Endothelial cell of umbilical vein (primary cell): ENCODE measurements around the gene SLC4A5. TPM values are rescaled to one million over a fixed set of nuclear protein-coding genes. Genes with fewer than 3 reads are reported as not detected.
A peak's percentile ranks its signal among the peaks of the same experiment; 100 is the strongest.

Experiments
- BruUV-seq: library from RNA; stranded (reverse); fragments of 400-500 nt; replicated peaks from 2 replicates; lab custom pipeline; 2021; lab: Mats Ljungman, UMichigan
- CTCF ChIA-PET: fragments of 300-600, 350-600 bp; sonication (Branson Sonifier 250); formaldehyde crosslinking; loops from one replicate; lab custom pipeline; 2021; ENCODE audit warnings: antibody characterized with exemption, inconsistent platforms; lab: Charles Lee
- POLR2A ChIA-PET: fragments of 300-600, 350-600 bp; sonication (Branson Sonifier 250); formaldehyde crosslinking; loops from one replicate; lab custom pipeline; 2021; ENCODE audit warnings: antibody characterized with exemption, inconsistent platforms; lab: Charles Lee
- DNase-seq: peaks from one replicate; pipeline ENCODE4 v3.0.0-alpha.2; 2011; ENCODE audit warnings: low read depth, low spot score
- FAIRE-seq: peaks from 2 replicates; lab custom pipeline; 2011; peaks lifted over from hg19 to GRCh38; lab: Jason Lieb, UNC
- H2AFZ ChIP-seq: 2 replicates; pipeline ENCODE4 v1.6.0; 2012; ENCODE audit warnings: low read depth, low read length, control low read depth, inconsistent platforms
- H3K27ac ChIP-seq: 2 replicates; pipeline ENCODE4 v1.5.1; 2011; ENCODE audit warnings: low read depth, mild to moderate bottlenecking, control low read depth, low read length, moderate library complexity; ENCODE audit not compliant: insufficient read depth
- H3K27me3 ChIP-seq, 2 experiments: 2 replicates each; pipeline versions ENCODE4 v1.6.0 to v1.6.1; 2011; ENCODE audit warnings: low read length in 2 of 2, mixed read lengths in 1 of 2; ENCODE audit not compliant: control insufficient read depth in 2 of 2, insufficient read depth in 2 of 2
- H3K36me3 ChIP-seq, 2 experiments: 2 replicates in 1 of 2; 3 replicates in 1 of 2; pipeline ENCODE4 v1.5.1; 2011; ENCODE audit warnings: low read length in 2 of 2, mild to moderate bottlenecking in 1 of 2, moderate library complexity in 1 of 2; ENCODE audit not compliant: control insufficient read depth in 2 of 2, insufficient read depth in 2 of 2; ENCODE audit errors: extremely low read depth in 1 of 2
- H3K4me1 ChIP-seq: 3 replicates; pipeline ENCODE4 v1.5.1; 2011; ENCODE audit warnings: mild to moderate bottlenecking, low read length; ENCODE audit not compliant: control insufficient read depth, insufficient read depth; ENCODE audit errors: extremely low read depth
- H3K4me2 ChIP-seq: 2 replicates; pipeline ENCODE4 v1.6.1; 2011; ENCODE audit warnings: low read length, control low read depth, mixed read lengths; ENCODE audit not compliant: insufficient read depth
- H3K4me3 ChIP-seq, 3 experiments: fragments of 200-600 bp in 1 of 3; sonication (generic), shearing (Covaris generic) in 1 of 3; replicated peaks in 1 of 3; 2 replicates each; pipeline ENCODE4 v1.5.1; 2011 to 2016; ENCODE audit warnings: control low read depth in 3 of 3, low read length in 3 of 3, mild to moderate bottlenecking in 2 of 3, inconsistent platforms in 1 of 3, low read depth in 1 of 3, moderate library complexity in 1 of 3; ENCODE audit not compliant: insufficient read depth in 1 of 3
- H3K79me2 ChIP-seq: 2 replicates; pipeline ENCODE4 v1.6.0; 2012; ENCODE audit warnings: low read length, inconsistent platforms; ENCODE audit not compliant: control insufficient read depth, insufficient read depth
- H3K9ac ChIP-seq: replicated peaks from 2 replicates; pipeline ENCODE3; 2011; ENCODE audit warnings: low read length, control low read depth; ENCODE audit not compliant: insufficient read depth; ENCODE audit errors: extremely low read depth
- H3K9me1 ChIP-seq: replicated peaks from 3 replicates; pipeline ENCODE4 v1.6.0; 2011; ENCODE audit warnings: mild to moderate bottlenecking, low read length; ENCODE audit not compliant: control insufficient read depth, insufficient read depth; ENCODE audit errors: extremely low read depth
- H3K9me3 ChIP-seq: replicated peaks from 2 replicates; pipeline ENCODE4 v1.5.1; 2012; ENCODE audit warnings: low read length, inconsistent platforms; ENCODE audit not compliant: control insufficient read depth, insufficient read depth
- H4K20me1 ChIP-seq: replicated peaks from 2 replicates; pipeline ENCODE3; 2011; ENCODE audit warnings: mild to moderate bottlenecking, low read length; ENCODE audit not compliant: control insufficient read depth, insufficient read depth; ENCODE audit errors: extremely low read depth
- EZH2 ChIP-seq: IDR thresholded peaks from 2 replicates; pipeline ENCODE4 v1.6.1; 2012; ENCODE audit warnings: borderline replicate concordance, low read depth, mild to moderate bottlenecking, moderate library complexity, low read length, inconsistent platforms; ENCODE audit not compliant: severe bottlenecking
- FOS ChIP-seq: IDR thresholded peaks from 2 replicates; pipeline ENCODE4 v1.6.1; 2011; ENCODE audit warnings: mild to moderate bottlenecking, low read length, moderate library complexity, borderline replicate concordance; ENCODE audit not compliant: insufficient read depth
- GATA2 ChIP-seq: IDR thresholded peaks from 2 replicates; pipeline ENCODE4 v1.7.0; 2011; ENCODE audit warnings: low read depth, mild to moderate bottlenecking, moderate library complexity, mixed read lengths, low read length; ENCODE audit not compliant: insufficient read length, insufficient read depth
- JUN ChIP-seq: IDR thresholded peaks from 2 replicates; pipeline ENCODE4 v1.6.1; 2011; ENCODE audit warnings: borderline replicate concordance, low read depth; ENCODE audit not compliant: insufficient read length, insufficient read depth
- MYC ChIP-seq: IDR thresholded peaks from one replicate; pipeline ENCODE4 v1.6.1; 2011; ENCODE audit warnings: mild to moderate bottlenecking, low read depth, low read length
- POLR2A ChIP-seq: IDR thresholded peaks from 2 replicates; pipeline ENCODE4 v1.6.1; 2012; ENCODE audit warnings: low read depth, mild to moderate bottlenecking, control low read depth, low read length
- POLR2AphosphoS5 ChIP-seq: IDR thresholded peaks from 2 replicates; pipeline ENCODE4 v1.6.1; 2012; ENCODE audit warnings: low read depth, mild to moderate bottlenecking, control low read depth, low read length, moderate library complexity; ENCODE audit not compliant: insufficient read depth
- dilution Hi-C: fragments of 300-500 bp; cut with MboI; formaldehyde crosslinking; loops from one replicate; pipeline ENCODE4 v1.15.0; 2019; ENCODE audit warnings: low sequenced_read_pairs; ENCODE audit not compliant: extremely low pct_ligation_motif_present
- intact Hi-C: fragments of 100-400 bp; cut with micrococcal nuclease; formaldehyde crosslinking; loops from one replicate; pipeline ENCODE4 v1.10.0; 2022
- polyA plus RNA-seq, 4 experiments: library from polyadenylated mRNA; depleted of rRNA in 3 of 4; stranded (reverse) in 3 of 4; unstranded in 1 of 4; fragments of >200 nt; gene quantifications; 2 replicates each; pipeline versions ENCODE4 v1.2.1 to v1.2.3, GENCODE V29; 2011 to 2012; ENCODE audit warnings: missing spikeins in 1 of 4
- total RNA-seq: library from RNA; stranded (reverse); gene quantifications from 2 replicates; pipeline ENCODE4 v1.2.3, GENCODE V29; 2021
- TF ChIP-seq, protein P1 (sequence below): IDR thresholded peaks from 2 replicates; pipeline ENCODE4 v1.6.1; 2011; ENCODE audit not compliant: insufficient read depth, insufficient read length
- TF ChIP-seq, protein P2 (sequence below), 2 donors: IDR thresholded peaks; 1 replicate in 1 of 2; 2 replicates in 1 of 2; pipeline ENCODE4 v1.5.1; 2011; ENCODE audit warnings: low read length in 2 of 2, mild to moderate bottlenecking in 2 of 2, moderate library complexity in 2 of 2, control low read depth in 1 of 2, inconsistent platforms in 1 of 2, low read depth in 1 of 2; ENCODE audit not compliant: insufficient read depth in 1 of 2; ENCODE audit errors: extremely low read depth in 1 of 2

SLC4A5 gene
- total and polyA plus RNA-seq, 2 donors (not counting 3 experiments of a cell fraction or from before 2014, with no cell fraction given) = 0.12 to 0.97 TPM

DNA sequence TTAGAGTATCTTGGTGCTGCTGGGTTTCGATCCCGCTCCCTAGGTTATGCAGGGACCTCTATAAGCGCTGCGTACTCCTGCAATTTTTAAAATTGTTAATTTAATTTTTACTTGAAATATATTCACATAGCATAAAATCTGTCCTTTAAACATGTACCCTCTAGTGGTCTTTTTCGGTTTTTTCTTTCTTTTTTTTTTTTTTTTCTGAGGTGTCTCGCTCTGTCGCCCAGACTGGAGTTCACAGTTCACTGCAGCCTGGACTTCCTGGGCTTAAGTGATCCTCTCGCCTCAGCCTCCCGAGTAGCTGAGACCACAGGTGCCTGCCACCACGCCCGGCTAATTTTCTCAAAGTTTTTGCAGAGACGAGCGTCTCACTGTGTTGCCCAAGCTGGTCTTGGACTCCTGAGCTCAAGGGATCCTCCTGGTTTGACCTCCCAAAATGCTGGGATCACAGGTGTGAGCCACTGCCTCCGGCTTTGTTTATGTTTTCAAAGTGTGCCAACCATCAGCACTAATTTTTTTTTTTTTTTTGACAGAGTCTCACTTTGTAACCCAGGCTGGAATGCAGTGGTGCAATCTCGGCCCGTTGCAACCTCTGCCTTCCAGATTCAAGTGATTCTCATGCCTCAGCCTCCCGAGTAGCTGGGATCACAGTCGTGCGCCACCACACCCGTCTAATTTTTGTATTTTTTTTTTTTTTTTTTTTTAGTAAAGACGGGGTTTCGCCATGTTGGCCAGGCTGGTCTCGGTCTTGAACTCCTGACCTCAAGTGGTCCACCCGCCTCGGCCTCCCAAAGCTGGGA is 164.0 kb downstream of the SLC4A5 start:
- DNase-seq (no peak), FAIRE-seq (peak; percentile 62)
- H3K9ac ChIP-seq = peak overlapping the region; percentile 28
- TSS peak; percentile 42 for BruUV-seq
- H3K9me3 ChIP-seq = no peaks in the 10 kb centered on the region
- dilution Hi-C loops (no loop called here), intact Hi-C loops (no loop called here)
- no peak overlapping the region for H3K27ac ChIP-seq
- peak overlapping the region; percentile 68 for H2AFZ ChIP-seq
- peaks cover 2% of the 10 kb centered on the region for H4K20me1 ChIP-seq
- H3K9me1 ChIP-seq = no peaks in the 10 kb centered on the region
- H3K4me2 ChIP-seq = peak overlapping the region; percentile 79
- H3K27me3 ChIP-seq = peaks cover 0 to 2% of the 10 kb centered on the region in 2 experiments
- POLR2A ChIA-PET = interaction anchor here (0.7 to 1.4 kb wide), 5 partner anchors 17 to 610 kb away, joined by 3 to 6 read pairs (median 4); partner anchors contain the start of genes BOLA3 and MTHFD2
- peak overlapping the region; percentile 26 to 100 (median 93) for H3K4me3 ChIP-seq
- CTCF ChIA-PET = interaction anchor here (0.9 to 1.9 kb wide), 12 partner anchors 10 to 499 kb away, joined by 3 to 20 read pairs (median 5); partner anchors contain the start of genes BOLA3, MTHFD2 and STAMBP
- TF ChIP-seq GATA2 (no peak), MYC (no peak), POLR2AphosphoS5 (no peak), POLR2A (peak; percentile 92), EZH2 (no peak), FOS (no peak), JUN (no peak)
- TF ChIP-seq, protein P1, sequence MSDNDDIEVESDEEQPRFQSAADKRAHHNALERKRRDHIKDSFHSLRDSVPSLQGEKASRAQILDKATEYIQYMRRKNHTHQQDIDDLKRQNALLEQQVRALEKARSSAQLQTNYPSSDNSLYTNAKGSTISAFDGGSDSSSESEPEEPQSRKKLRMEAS = no peak
- TF ChIP-seq, protein P2, sequence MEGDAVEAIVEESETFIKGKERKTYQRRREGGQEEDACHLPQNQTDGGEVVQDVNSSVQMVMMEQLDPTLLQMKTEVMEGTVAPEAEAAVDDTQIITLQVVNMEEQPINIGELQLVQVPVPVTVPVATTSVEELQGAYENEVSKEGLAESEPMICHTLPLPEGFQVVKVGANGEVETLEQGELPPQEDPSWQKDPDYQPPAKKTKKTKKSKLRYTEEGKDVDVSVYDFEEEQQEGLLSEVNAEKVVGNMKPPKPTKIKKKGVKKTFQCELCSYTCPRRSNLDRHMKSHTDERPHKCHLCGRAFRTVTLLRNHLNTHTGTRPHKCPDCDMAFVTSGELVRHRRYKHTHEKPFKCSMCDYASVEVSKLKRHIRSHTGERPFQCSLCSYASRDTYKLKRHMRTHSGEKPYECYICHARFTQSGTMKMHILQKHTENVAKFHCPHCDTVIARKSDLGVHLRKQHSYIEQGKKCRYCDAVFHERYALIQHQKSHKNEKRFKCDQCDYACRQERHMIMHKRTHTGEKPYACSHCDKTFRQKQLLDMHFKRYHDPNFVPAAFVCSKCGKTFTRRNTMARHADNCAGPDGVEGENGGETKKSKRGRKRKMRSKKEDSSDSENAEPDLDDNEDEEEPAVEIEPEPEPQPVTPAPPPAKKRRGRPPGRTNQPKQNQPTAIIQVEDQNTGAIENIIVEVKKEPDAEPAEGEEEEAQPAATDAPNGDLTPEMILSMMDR (IDR thresholded peaks at IDR 0.05; ENCODE audit: extremely low read depth in 1 of 2, insufficient read depth in 1 of 2, low read depth in 1 of 2, low read length in 2 of 2) = peak in 1 of 2 donors; percentile 9
- peaks cover 9% of the 10 kb centered on the region for H3K4me1 ChIP-seq
- peaks cover 42% of the 10 kb centered on the region for H3K79me2 ChIP-seq
- H3K36me3 ChIP-seq = no peaks in the 10 kb centered on the region
